HG03354 (cell line): ENCODE data around the gene VPS4B.
"Not testable (repeated sequence)": the region's sequence is repeated elsewhere in the genome, so short reads cannot be mapped to it uniquely, and the experiment has no call there.

Experiments
- ATAC-seq: cut with Tn5 transposase; IDR thresholded peaks from one replicate; pipeline ENCODE4 v1.9.1; 2021; ENCODE audit warnings: mild to moderate bottlenecking; ENCODE audit not compliant: unreplicated experiment, poor library complexity, severe bottlenecking

Gene VPS4B

GRCh38 chr18:63377275-63377980 lies 44.8 kb downstream of the VPS4B start:
- ATAC-seq = no peak

- no peak for ATAC-seq
Observed at GRCh38 chr18:63376538-63376937, 45.7 kb downstream of the VPS4B start.

- no peak for ATAC-seq
Observed at GRCh38 chr18:63374540-63374939, 47.7 kb downstream of the VPS4B start.

- ATAC-seq = no peak
Observed at GRCh38 chr18:63373161-63373560, 49.1 kb downstream of the VPS4B start.

- ATAC-seq = no peak
Observed at GRCh38 chr18:63368611-63369010, 53.7 kb downstream of the VPS4B start.

- ATAC-seq = peak; percentile 89
Observed at GRCh38 chr18:63367053-63367953, 55.0 kb downstream of the VPS4B start, which contains the start of gene KDSR. TSS of gene KDSR (minus strand) at chr18:63367206. CDS start at chr18:63367118, 88 bp downstream.

GRCh38 chr18:63366213-63367052 lies 55.8 kb downstream of the VPS4B start:
- peak; percentile 37 for ATAC-seq

GRCh38 chr18:63365876-63366212 lies 56.4 kb downstream of the VPS4B start:
- ATAC-seq = peak; percentile 2

GRCh38 chr18:63363951-63364350 lies 58.3 kb downstream of the VPS4B start:
- ATAC-seq = no peak

- not testable (repeated sequence) for ATAC-seq
Observed at GRCh38 chr18:63363420-63363819, 58.9 kb downstream of the VPS4B start.

- no peak for ATAC-seq
Observed at GRCh38 chr18:63356272-63356896, 65.9 kb downstream of the VPS4B start.

- ATAC-seq = no peak
Observed at GRCh38 chr18:63350230-63350629, 72.0 kb downstream of the VPS4B start.

GRCh38 chr18:63348508-63349136 lies 73.7 kb downstream of the VPS4B start:
- ATAC-seq = no peak

GRCh38 chr18:63346480-63347183 lies 75.6 kb downstream of the VPS4B start:
- ATAC-seq = no peak

GRCh38 chr18:63346031-63346430 lies 76.2 kb downstream of the VPS4B start:
- ATAC-seq = no peak

GRCh38 chr18:63344918-63345317 lies 77.4 kb downstream of the VPS4B start:
- no peak for ATAC-seq

GRCh38 chr18:63344263-63344662 lies 78.0 kb downstream of the VPS4B start:
- no peak for ATAC-seq

- ATAC-seq = peak; percentile 74
Observed at GRCh38 chr18:63342206-63342605, 80.1 kb downstream of the VPS4B start.
